ENCODE results near the gene MTSS2.
"Not testable (repeated sequence)": the region's sequence is repeated elsewhere in the genome, so short reads cannot be mapped to it uniquely, and the experiment has no call there.

The MTSS2 gene

GRCh38 chr16:70674221-70675014 is 11.4 kb downstream of the MTSS2 start:
- H3K4me1 ChIP-seq (ENCODE audit: control insufficient read depth, insufficient read depth, low read length), result peaks cover 15% of the 10 kb centered on the region
- H3K27me3 ChIP-seq (replicated peaks; ENCODE audit: control insufficient read depth, insufficient read depth, low read length), result no peaks in the 10 kb centered on the region
- no peak overlapping the region for H3K9ac ChIP-seq (ENCODE audit: low read length)
- H3K9me3 ChIP-seq (ENCODE audit: control insufficient read depth, low read length), result no peaks in the 10 kb centered on the region
- peaks cover 91% of the 10 kb centered on the region for H3K36me3 ChIP-seq (ENCODE audit: control insufficient read depth, insufficient read depth, low read length, severe bottlenecking)
- no peak for DNase-seq (ENCODE audit: low read depth)
- H3K4me3 ChIP-seq (ENCODE audit: low read length), result no peak overlapping the region

GRCh38 chr16:70670938-70671337 is 14.9 kb downstream of the MTSS2 start:
- peaks cover 93% of the 10 kb centered on the region for H3K36me3 ChIP-seq (ENCODE audit: control insufficient read depth, insufficient read depth, low read length, severe bottlenecking)

GRCh38 chr16:70670175-70670574 is 15.7 kb downstream of the MTSS2 start:
- DNase-seq (ENCODE audit: low read depth), result no peak
- peaks cover 93% of the 10 kb centered on the region for H3K36me3 ChIP-seq (ENCODE audit: control insufficient read depth, insufficient read depth, low read length, severe bottlenecking)
- no peaks in the 10 kb centered on the region for H3K9me3 ChIP-seq (ENCODE audit: control insufficient read depth, low read length)
- no peak overlapping the region for H3K9ac ChIP-seq (ENCODE audit: low read length)
- no peaks in the 10 kb centered on the region for H3K27me3 ChIP-seq (replicated peaks; ENCODE audit: control insufficient read depth, insufficient read depth, low read length)
- H3K4me3 ChIP-seq (ENCODE audit: low read length), result no peak overlapping the region
- H3K4me1 ChIP-seq (ENCODE audit: control insufficient read depth, insufficient read depth, low read length), result no peaks in the 10 kb centered on the region

More at GRCh38 chr16:70670938-70671337, 14.9 kb downstream of the MTSS2 start:
- H3K4me3 ChIP-seq (ENCODE audit: low read length); H3K27me3 ChIP-seq (replicated peaks; ENCODE audit: control insufficient read depth, insufficient read depth, low read length); DNase-seq (ENCODE audit: low read depth); H3K4me1 ChIP-seq (ENCODE audit: control insufficient read depth, insufficient read depth, low read length); H3K9me3 ChIP-seq (ENCODE audit: control insufficient read depth, low read length); H3K9ac ChIP-seq (ENCODE audit: low read length): not testable (repeated sequence)

GRCh38 chr16:70665806-70666735 is 19.8 kb downstream of the MTSS2 start:
- Histone ChIP-seq H3K9me3 (ENCODE audit: control insufficient read depth, low read length) (no peaks in the 10 kb centered on the region), H3K27me3 (replicated peaks; ENCODE audit: control insufficient read depth, insufficient read depth, low read length) (no peaks in the 10 kb centered on the region), H3K4me1 (ENCODE audit: control insufficient read depth, insufficient read depth, low read length) (no peaks in the 10 kb centered on the region), H3K9ac (ENCODE audit: low read length) (no peak overlapping the region), H3K36me3 (ENCODE audit: control insufficient read depth, insufficient read depth, low read length, severe bottlenecking) (peaks cover 75% of the 10 kb centered on the region), H3K4me3 (ENCODE audit: low read length) (no peak overlapping the region)
- DNase-seq (ENCODE audit: low read depth), result no peak

GRCh38 chr16:70665113-70665694 is 20.6 kb downstream of the MTSS2 start:
- H3K4me1 ChIP-seq (ENCODE audit: control insufficient read depth, insufficient read depth, low read length), result no peaks in the 10 kb centered on the region
- DNase-seq (ENCODE audit: low read depth), result no peak
- H3K9me3 ChIP-seq (ENCODE audit: control insufficient read depth, low read length), result no peaks in the 10 kb centered on the region
- no peak overlapping the region for H3K4me3 ChIP-seq (ENCODE audit: low read length)
- no peaks in the 10 kb centered on the region for H3K27me3 ChIP-seq (replicated peaks; ENCODE audit: control insufficient read depth, insufficient read depth, low read length)
- peaks cover 67% of the 10 kb centered on the region for H3K36me3 ChIP-seq (ENCODE audit: control insufficient read depth, insufficient read depth, low read length, severe bottlenecking)
- no peak overlapping the region for H3K9ac ChIP-seq (ENCODE audit: low read length)

GRCh38 chr16:70664325-70665112 is 21.3 kb downstream of the MTSS2 start:
- Histone ChIP-seq H3K9ac (ENCODE audit: low read length) (no peak overlapping the region), H3K4me3 (ENCODE audit: low read length) (no peak overlapping the region), H3K36me3 (ENCODE audit: control insufficient read depth, insufficient read depth, low read length, severe bottlenecking) (peaks cover 60% of the 10 kb centered on the region), H3K27me3 (replicated peaks; ENCODE audit: control insufficient read depth, insufficient read depth, low read length) (no peaks in the 10 kb centered on the region), H3K4me1 (ENCODE audit: control insufficient read depth, insufficient read depth, low read length) (no peaks in the 10 kb centered on the region), H3K9me3 (ENCODE audit: control insufficient read depth, low read length) (no peaks in the 10 kb centered on the region)
- no peak for DNase-seq (ENCODE audit: low read depth)

GRCh38 chr16:70663524-70664324 is 22.1 kb downstream of the MTSS2 start:
- Histone ChIP-seq H3K36me3 (ENCODE audit: control insufficient read depth, insufficient read depth, low read length, severe bottlenecking) (peaks cover 52% of the 10 kb centered on the region), H3K27me3 (replicated peaks; ENCODE audit: control insufficient read depth, insufficient read depth, low read length) (no peaks in the 10 kb centered on the region), H3K9ac (ENCODE audit: low read length) (no peak overlapping the region), H3K9me3 (ENCODE audit: control insufficient read depth, low read length) (no peaks in the 10 kb centered on the region), H3K4me3 (ENCODE audit: low read length) (no peak overlapping the region), H3K4me1 (ENCODE audit: control insufficient read depth, insufficient read depth, low read length) (no peaks in the 10 kb centered on the region)
- DNase-seq (ENCODE audit: low read depth), result no peak

GRCh38 chr16:70662991-70663523 is 22.8 kb downstream of the MTSS2 start:
- Histone ChIP-seq H3K9ac (ENCODE audit: low read length) (no peak overlapping the region), H3K36me3 (ENCODE audit: control insufficient read depth, insufficient read depth, low read length, severe bottlenecking) (peaks cover 46% of the 10 kb centered on the region), H3K9me3 (ENCODE audit: control insufficient read depth, low read length) (no peaks in the 10 kb centered on the region), H3K4me1 (ENCODE audit: control insufficient read depth, insufficient read depth, low read length) (no peaks in the 10 kb centered on the region), H3K27me3 (replicated peaks; ENCODE audit: control insufficient read depth, insufficient read depth, low read length) (no peaks in the 10 kb centered on the region), H3K4me3 (ENCODE audit: low read length) (no peak overlapping the region)
- no peak for DNase-seq (ENCODE audit: low read depth)

- H3K4me1 ChIP-seq (ENCODE audit: control insufficient read depth, insufficient read depth, low read length), result no peaks in the 10 kb centered on the region
- H3K27me3 ChIP-seq (replicated peaks; ENCODE audit: control insufficient read depth, insufficient read depth, low read length), result no peaks in the 10 kb centered on the region
- H3K4me3 ChIP-seq (ENCODE audit: low read length), result no peak overlapping the region
- no peaks in the 10 kb centered on the region for H3K9me3 ChIP-seq (ENCODE audit: control insufficient read depth, low read length)
- peaks cover 38% of the 10 kb centered on the region for H3K36me3 ChIP-seq (ENCODE audit: control insufficient read depth, insufficient read depth, low read length, severe bottlenecking)
- DNase-seq (ENCODE audit: low read depth), result no peak
- H3K9ac ChIP-seq (ENCODE audit: low read length), result no peak overlapping the region
Measured at GRCh38 chr16:70661918-70662641, 23.8 kb downstream of the MTSS2 start.
